ENCODE results near the gene MAP1LC3A. TPM values are rescaled to one million over a fixed set of nuclear protein-coding genes. Genes with fewer than 3 reads are reported as not detected.

MAP1LC3A gene
- total RNA-seq, 1 experiment from 2014 or later, result not detected

DNA sequence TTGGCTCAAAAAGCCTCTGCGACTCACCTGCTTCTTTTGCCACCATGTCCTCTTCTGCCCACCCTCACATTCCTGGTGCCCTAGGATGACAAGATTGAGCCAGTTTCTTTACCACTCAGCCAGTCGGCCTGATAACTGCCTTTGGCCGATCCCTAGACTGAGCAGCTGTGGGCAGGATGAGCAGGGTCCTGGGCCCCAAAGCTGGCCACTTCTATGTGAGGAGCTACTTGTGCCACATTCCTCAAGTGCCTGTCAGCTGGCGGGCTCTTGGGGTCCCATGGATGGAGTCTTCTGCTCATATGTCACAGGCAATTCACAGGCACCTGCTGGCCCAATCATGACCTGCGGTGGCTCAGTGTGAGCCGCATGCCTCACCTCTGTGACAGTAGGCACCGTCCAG is 25.8 kb upstream of the MAP1LC3A start:
- no TSS peak for BruUV-seq (replicated peaks)
- RAD21 ChIA-PET (ENCODE audit: low non-redundant PET in 1 of 2, low total read pairs in 2 of 2, uncharacterized antibody in 2 of 2, unreplicated experiment in 2 of 2), result no interaction called here
- H3K36me3 ChIP-seq (ENCODE audit: control insufficient read depth in 1 of 2, insufficient read depth in 2 of 2, low read length in 2 of 2), result peaks cover 14 to 54% of the 10 kb centered on the region in 2 experiments; a peak in 3 of 4 replicates

More for the DNA sequence above, 25.8 kb upstream of the MAP1LC3A start:
- ChIA-PET CTCF (no interaction called here), POLR2A (no interaction called here)
- DNase-seq (ENCODE audit: low read depth, low spot score) (no peak), ATAC-seq (no peak)
- no peak overlapping the region for H2AFZ ChIP-seq (ENCODE audit: low read depth, low read length, poor library complexity, severe bottlenecking)
- no peaks in the 10 kb centered on the region for H4K20me1 ChIP-seq (ENCODE audit: insufficient read depth)
- TF ChIP-seq, protein P1, sequence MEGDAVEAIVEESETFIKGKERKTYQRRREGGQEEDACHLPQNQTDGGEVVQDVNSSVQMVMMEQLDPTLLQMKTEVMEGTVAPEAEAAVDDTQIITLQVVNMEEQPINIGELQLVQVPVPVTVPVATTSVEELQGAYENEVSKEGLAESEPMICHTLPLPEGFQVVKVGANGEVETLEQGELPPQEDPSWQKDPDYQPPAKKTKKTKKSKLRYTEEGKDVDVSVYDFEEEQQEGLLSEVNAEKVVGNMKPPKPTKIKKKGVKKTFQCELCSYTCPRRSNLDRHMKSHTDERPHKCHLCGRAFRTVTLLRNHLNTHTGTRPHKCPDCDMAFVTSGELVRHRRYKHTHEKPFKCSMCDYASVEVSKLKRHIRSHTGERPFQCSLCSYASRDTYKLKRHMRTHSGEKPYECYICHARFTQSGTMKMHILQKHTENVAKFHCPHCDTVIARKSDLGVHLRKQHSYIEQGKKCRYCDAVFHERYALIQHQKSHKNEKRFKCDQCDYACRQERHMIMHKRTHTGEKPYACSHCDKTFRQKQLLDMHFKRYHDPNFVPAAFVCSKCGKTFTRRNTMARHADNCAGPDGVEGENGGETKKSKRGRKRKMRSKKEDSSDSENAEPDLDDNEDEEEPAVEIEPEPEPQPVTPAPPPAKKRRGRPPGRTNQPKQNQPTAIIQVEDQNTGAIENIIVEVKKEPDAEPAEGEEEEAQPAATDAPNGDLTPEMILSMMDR (IDR thresholded peaks at IDR 0.05 in 2 of 3, conservative IDR thresholded peaks at IDR 0.05 in 1 of 3; ENCODE audit: borderline replicate concordance in 1 of 3, insufficient read depth in 1 of 3, low read depth in 2 of 3, low read length in 2 of 3), result no peak
- no peak for TF ChIP-seq RAD21 (IDR thresholded peaks at IDR 0.05; ENCODE audit: low read depth)
- no peak for TF ChIP-seq FOSL1 (IDR thresholded peaks at IDR 0.05; ENCODE audit: low read depth)
- TF ChIP-seq ZNF274 (IDR thresholded peaks at IDR 0.05; ENCODE audit: low read depth, low read length), result no peak
- no peak for TF ChIP-seq POLR2AphosphoS5 (IDR thresholded peaks at IDR 0.05; ENCODE audit: low read depth, low read length)
- TF ChIP-seq, protein P2, sequence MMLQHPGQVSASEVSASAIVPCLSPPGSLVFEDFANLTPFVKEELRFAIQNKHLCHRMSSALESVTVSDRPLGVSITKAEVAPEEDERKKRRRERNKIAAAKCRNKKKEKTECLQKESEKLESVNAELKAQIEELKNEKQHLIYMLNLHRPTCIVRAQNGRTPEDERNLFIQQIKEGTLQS (IDR thresholded peaks at IDR 0.05), result no peak
- TF ChIP-seq EZH2phosphoT487 (IDR thresholded peaks at IDR 0.05; ENCODE audit: borderline replicate concordance), result no peak
- no peak for TF ChIP-seq EZH2 (IDR thresholded peaks at IDR 0.05)
- TF ChIP-seq, protein P3, sequence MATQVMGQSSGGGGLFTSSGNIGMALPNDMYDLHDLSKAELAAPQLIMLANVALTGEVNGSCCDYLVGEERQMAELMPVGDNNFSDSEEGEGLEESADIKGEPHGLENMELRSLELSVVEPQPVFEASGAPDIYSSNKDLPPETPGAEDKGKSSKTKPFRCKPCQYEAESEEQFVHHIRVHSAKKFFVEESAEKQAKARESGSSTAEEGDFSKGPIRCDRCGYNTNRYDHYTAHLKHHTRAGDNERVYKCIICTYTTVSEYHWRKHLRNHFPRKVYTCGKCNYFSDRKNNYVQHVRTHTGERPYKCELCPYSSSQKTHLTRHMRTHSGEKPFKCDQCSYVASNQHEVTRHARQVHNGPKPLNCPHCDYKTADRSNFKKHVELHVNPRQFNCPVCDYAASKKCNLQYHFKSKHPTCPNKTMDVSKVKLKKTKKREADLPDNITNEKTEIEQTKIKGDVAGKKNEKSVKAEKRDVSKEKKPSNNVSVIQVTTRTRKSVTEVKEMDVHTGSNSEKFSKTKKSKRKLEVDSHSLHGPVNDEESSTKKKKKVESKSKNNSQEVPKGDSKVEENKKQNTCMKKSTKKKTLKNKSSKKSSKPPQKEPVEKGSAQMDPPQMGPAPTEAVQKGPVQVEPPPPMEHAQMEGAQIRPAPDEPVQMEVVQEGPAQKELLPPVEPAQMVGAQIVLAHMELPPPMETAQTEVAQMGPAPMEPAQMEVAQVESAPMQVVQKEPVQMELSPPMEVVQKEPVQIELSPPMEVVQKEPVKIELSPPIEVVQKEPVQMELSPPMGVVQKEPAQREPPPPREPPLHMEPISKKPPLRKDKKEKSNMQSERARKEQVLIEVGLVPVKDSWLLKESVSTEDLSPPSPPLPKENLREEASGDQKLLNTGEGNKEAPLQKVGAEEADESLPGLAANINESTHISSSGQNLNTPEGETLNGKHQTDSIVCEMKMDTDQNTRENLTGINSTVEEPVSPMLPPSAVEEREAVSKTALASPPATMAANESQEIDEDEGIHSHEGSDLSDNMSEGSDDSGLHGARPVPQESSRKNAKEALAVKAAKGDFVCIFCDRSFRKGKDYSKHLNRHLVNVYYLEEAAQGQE (IDR thresholded peaks at IDR 0.05; ENCODE audit: low read depth), result no peak
- TF ChIP-seq SRF (IDR thresholded peaks at IDR 0.05; ENCODE audit: low read depth), result no peak
- TF ChIP-seq SP1 (IDR thresholded peaks at IDR 0.05; ENCODE audit: low read depth), result no peak
- TF ChIP-seq EGR1 (IDR thresholded peaks at IDR 0.05; ENCODE audit: low read depth), result no peak
- TF ChIP-seq ZFX (IDR thresholded peaks at IDR 0.05), result no peak
- no peak for TF ChIP-seq CBX3 (IDR thresholded peaks at IDR 0.05; ENCODE audit: low read depth)
- TF ChIP-seq SIN3A (IDR thresholded peaks at IDR 0.05; ENCODE audit: low read depth), result no peak
- TF ChIP-seq ELF1 (IDR thresholded peaks at IDR 0.05; ENCODE audit: borderline replicate concordance, low read depth), result no peak
- no peak for TF ChIP-seq CEBPB (IDR thresholded peaks at IDR 0.05; ENCODE audit: low read depth)
- no peak for TF ChIP-seq POLR2A (IDR thresholded peaks at IDR 0.05; ENCODE audit: borderline replicate concordance, extremely low read depth, insufficient read depth, insufficient read length)
- TF ChIP-seq YY1 (IDR thresholded peaks at IDR 0.05; ENCODE audit: extremely low read depth, insufficient replicate concordance, low read depth, low read length), result no peak
- TF ChIP-seq, protein P4, sequence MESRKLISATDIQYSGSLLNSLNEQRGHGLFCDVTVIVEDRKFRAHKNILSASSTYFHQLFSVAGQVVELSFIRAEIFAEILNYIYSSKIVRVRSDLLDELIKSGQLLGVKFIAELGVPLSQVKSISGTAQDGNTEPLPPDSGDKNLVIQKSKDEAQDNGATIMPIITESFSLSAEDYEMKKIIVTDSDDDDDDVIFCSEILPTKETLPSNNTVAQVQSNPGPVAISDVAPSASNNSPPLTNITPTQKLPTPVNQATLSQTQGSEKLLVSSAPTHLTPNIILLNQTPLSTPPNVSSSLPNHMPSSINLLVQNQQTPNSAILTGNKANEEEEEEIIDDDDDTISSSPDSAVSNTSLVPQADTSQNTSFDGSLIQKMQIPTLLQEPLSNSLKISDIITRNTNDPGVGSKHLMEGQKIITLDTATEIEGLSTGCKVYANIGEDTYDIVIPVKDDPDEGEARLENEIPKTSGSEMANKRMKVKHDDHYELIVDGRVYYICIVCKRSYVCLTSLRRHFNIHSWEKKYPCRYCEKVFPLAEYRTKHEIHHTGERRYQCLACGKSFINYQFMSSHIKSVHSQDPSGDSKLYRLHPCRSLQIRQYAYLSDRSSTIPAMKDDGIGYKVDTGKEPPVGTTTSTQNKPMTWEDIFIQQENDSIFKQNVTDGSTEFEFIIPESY (IDR thresholded peaks at IDR 0.05; ENCODE audit: extremely low read depth, insufficient replicate concordance, low read length), result no peak
- no peaks in the 10 kb centered on the region for H3K27me3 ChIP-seq (ENCODE audit: insufficient read depth, low read length)
- H3K4me3 ChIP-seq (replicated peaks in 1 of 2; ENCODE audit: low read depth in 1 of 2, low read length in 2 of 2), result no peak overlapping the region
- no peak overlapping the region for H3K4me2 ChIP-seq (ENCODE audit: low read length)
- H3K79me2 ChIP-seq (ENCODE audit: insufficient read depth, low read length), result peaks cover 15% of the 10 kb centered on the region; the same call in 1 of the 2 replicates
- H3K9me3 ChIP-seq (ENCODE audit: control insufficient read depth in 1 of 2, insufficient read depth in 1 of 2, low read depth in 1 of 2, low read length in 2 of 2), result no peaks in the 10 kb centered on the region
- H3K9me2 ChIP-seq (ENCODE audit: insufficient read depth), result no peaks in the 10 kb centered on the region
- H3K9ac ChIP-seq (ENCODE audit: low read length), result no peak overlapping the region
- intact Hi-C loops (cut with micrococcal nuclease), result no loop called here
- no peak overlapping the region for H3K27ac ChIP-seq (ENCODE audit: low read depth, low read length)
- no peaks in the 10 kb centered on the region for H3K4me1 ChIP-seq (ENCODE audit: control insufficient read depth in 1 of 2, insufficient read depth in 2 of 2, low read length in 2 of 2)
